NT2/D1 (cell line): Measurements from ENCODE around the gene TNFRSF6B.

Source experiments
- YY1 ChIP-seq: IDR thresholded peaks from 2 replicates; pipeline ENCODE4 v1.6.1; 2011; ENCODE audit not compliant: insufficient read length, insufficient read depth
- ZNF274 ChIP-seq: IDR thresholded peaks from 2 replicates; pipeline ENCODE4 v1.6.1; 2011; ENCODE audit warnings: mild to moderate bottlenecking, low read depth, low read length

GRCh38 chr20:63697868-63698545 lies 1.6 kb downstream of the TNFRSF6B start:
- TF ChIP-seq YY1, result no peak
- TF ChIP-seq ZNF274, result no peak
